HEK293 (cell line): Measurements from ENCODE around the gene DPF3.

Experiments used
- ATF2 ChIP-seq: fragments of 450-650 bp; formaldehyde crosslinking; IDR thresholded peaks from 2 replicates; pipeline ENCODE4 v1.5.1; 2016; ENCODE audit warnings: missing biosample characterization, missing genetic modification characterization, low read depth
- CTCF ChIP-seq: fragments of 450-650 bp; formaldehyde crosslinking; IDR thresholded peaks from 2 replicates; pipeline ENCODE4 v1.5.1; 2016; ENCODE audit warnings: missing biosample characterization, missing genetic modification characterization
- PRDM1 ChIP-seq: fragments of 450-650 bp; formaldehyde crosslinking; IDR thresholded peaks from 2 replicates; pipeline ENCODE4; 2016; ENCODE audit warnings: missing biosample characterization, missing genetic modification characterization
- REST ChIP-seq: fragments of 450-650 bp; formaldehyde crosslinking; IDR thresholded peaks from 2 replicates; pipeline ENCODE4 v1.5.1; 2016; ENCODE audit warnings: missing biosample characterization, missing genetic modification characterization
- ZNF133 ChIP-seq: fragments of 450-650 bp; formaldehyde crosslinking; IDR thresholded peaks from 2 replicates; pipeline ENCODE4 v1.5.1; 2016; ENCODE audit warnings: missing biosample characterization, missing genetic modification characterization
- ZNF747 ChIP-seq: fragments of 450-650 bp; formaldehyde crosslinking; IDR thresholded peaks from 2 replicates; pipeline ENCODE4 v1.5.1; 2016; ENCODE audit warnings: missing biosample characterization, missing genetic modification characterization
- ZXDB ChIP-seq: fragments of 450-650 bp; formaldehyde crosslinking; IDR thresholded peaks from 2 replicates; pipeline ENCODE4 v1.5.1; 2016; ENCODE audit warnings: missing biosample characterization, missing genetic modification characterization

GRCh38 chr14:72836085-72836484 is 57.8 kb downstream of the DPF3 start:
- TF ChIP-seq ZNF133 (tag by site-specific recombination) (no peak), CTCF (tag by site-specific recombination) (no peak), ATF2 (tag by site-specific recombination) (no peak), ZXDB (no peak), PRDM1 (tag by site-specific recombination) (no peak), REST (tag by site-specific recombination) (no peak), ZNF747 (tag by site-specific recombination) (no peak)
